SK-N-SH treated with all-trans-retinoic acid at 6 μM for 48 hours (cell line): Measurements from ENCODE around the gene PRDX6.

ENCODE experiments used
- BACH2 ChIP-seq: fragments of 250-450 bp; sonication (Bioruptor Pico); IDR thresholded peaks from 2 replicates; pipeline ENCODE4 v1.9.0; 2021; ENCODE audit warnings: mild to moderate bottlenecking, borderline replicate concordance
- ESRRG ChIP-seq: fragments of 250-450 bp; sonication (Bioruptor Pico); IDR thresholded peaks from 2 replicates; pipeline ENCODE4 v1.6.1; 2021; ENCODE audit warnings: mild to moderate bottlenecking
- PATZ1 ChIP-seq: fragments of 250-450 bp; sonication (Bioruptor Pico); IDR thresholded peaks from 2 replicates; pipeline ENCODE4 v1.8.0; 2020; ENCODE audit warnings: mild to moderate bottlenecking, moderate library complexity, borderline replicate concordance
- RARB ChIP-seq: fragments of 250-450 bp; sonication (Bioruptor Pico); IDR thresholded peaks from 2 replicates; pipeline ENCODE4 v1.8.0; 2021; ENCODE audit warnings: mild to moderate bottlenecking, moderate library complexity
- SNAI2 ChIP-seq: fragments of 250-450 bp; sonication (Bioruptor Pico); IDR thresholded peaks from 2 replicates; pipeline ENCODE4 v1.5.0; 2020; ENCODE audit warnings: mild to moderate bottlenecking, moderate library complexity
- TCF4 ChIP-seq: fragments of 250-450 bp; sonication (Bioruptor Pico); IDR thresholded peaks from 2 replicates; pipeline ENCODE4 v1.8.0; 2021; ENCODE audit warnings: mild to moderate bottlenecking, moderate library complexity, borderline replicate concordance
- ZC3H10 ChIP-seq: fragments of 250-450 bp; sonication (Bioruptor Pico); IDR thresholded peaks from 2 replicates; pipeline ENCODE4 v1.5.1; 2021; ENCODE audit warnings: mild to moderate bottlenecking, moderate library complexity
- ZFP3 ChIP-seq: fragments of 250-450 bp; sonication (Bioruptor Pico); IDR thresholded peaks from 2 replicates; pipeline ENCODE4 v1.5.0; 2020; ENCODE audit warnings: mild to moderate bottlenecking, moderate library complexity
- ZFP30 ChIP-seq: fragments of 450-650 bp; formaldehyde crosslinking; IDR thresholded peaks from 2 replicates; pipeline ENCODE4 v1.5.0; 2022; ENCODE audit warnings: mild to moderate bottlenecking, moderate library complexity
- ZNF70 ChIP-seq: fragments of 450-650 bp; formaldehyde crosslinking; IDR thresholded peaks from 2 replicates; pipeline ENCODE4 v1.5.0; 2020; ENCODE audit warnings: mild to moderate bottlenecking, moderate library complexity

- TF ChIP-seq BACH2 (CRISPR knock-in tag), result no peak
- TF ChIP-seq ZC3H10 (CRISPR knock-in tag), result no peak
- no peak for TF ChIP-seq ZNF70 (CRISPR knock-in tag)
- no peak for TF ChIP-seq SNAI2
- TF ChIP-seq ZFP3 (CRISPR knock-in tag), result no peak
- no peak for TF ChIP-seq ESRRG (CRISPR knock-in tag)
- TF ChIP-seq RARB, result no peak
- TF ChIP-seq ZFP30 (CRISPR knock-in tag), result no peak
- TF ChIP-seq TCF4 (CRISPR knock-in tag), result no peak
- no peak for TF ChIP-seq PATZ1 (CRISPR knock-in tag)
These were observed 32.7 kb downstream of the PRDX6 start for GRCh38 chr1:173509797-173510196.
